NCI-H1436 treated with DMSO at 0.1 percent for 48 hours (cell line): ENCODE data around the gene AGPAT3.
"Not testable (repeated sequence)": the region's sequence is repeated elsewhere in the genome, so short reads cannot be mapped to it uniquely, and the experiment has no call there.

Experiments used
- DNase-seq: peaks from one replicate; lab custom pipeline; 2025; lab: John Stamatoyannopoulos, UW

AGPAT3 gene, protein sequence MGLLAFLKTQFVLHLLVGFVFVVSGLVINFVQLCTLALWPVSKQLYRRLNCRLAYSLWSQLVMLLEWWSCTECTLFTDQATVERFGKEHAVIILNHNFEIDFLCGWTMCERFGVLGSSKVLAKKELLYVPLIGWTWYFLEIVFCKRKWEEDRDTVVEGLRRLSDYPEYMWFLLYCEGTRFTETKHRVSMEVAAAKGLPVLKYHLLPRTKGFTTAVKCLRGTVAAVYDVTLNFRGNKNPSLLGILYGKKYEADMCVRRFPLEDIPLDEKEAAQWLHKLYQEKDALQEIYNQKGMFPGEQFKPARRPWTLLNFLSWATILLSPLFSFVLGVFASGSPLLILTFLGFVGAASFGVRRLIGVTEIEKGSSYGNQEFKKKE

DNA sequence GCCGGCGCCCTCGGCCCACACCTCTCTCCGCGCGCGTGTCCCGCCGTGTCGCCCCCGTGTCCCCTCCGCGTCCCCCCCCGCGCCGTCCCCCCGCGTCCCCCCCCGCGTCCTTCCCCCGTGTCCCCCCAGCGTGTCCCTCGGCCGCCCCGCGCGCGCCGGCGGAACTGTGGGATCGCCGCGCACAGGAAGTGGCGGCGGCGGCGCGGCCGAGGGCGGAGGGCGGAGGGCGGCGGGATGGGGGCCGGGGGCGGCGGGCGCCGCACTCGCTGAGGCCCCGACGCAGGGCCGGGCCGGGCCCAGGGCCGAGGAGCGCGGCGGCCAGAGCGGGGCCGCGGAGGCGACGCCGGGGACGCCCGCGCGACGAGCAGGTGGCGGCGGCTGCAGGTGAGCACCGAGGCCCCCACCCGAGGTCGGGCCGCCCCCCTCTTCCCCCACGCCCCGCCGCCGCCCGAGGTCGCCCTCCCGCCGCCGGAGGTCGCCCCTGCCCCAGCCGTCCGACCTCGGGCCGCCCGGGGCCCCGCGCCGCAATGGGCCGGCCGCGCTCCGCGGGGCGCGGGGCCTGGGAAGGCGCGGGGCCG, at the start of gene AGPAT3:
AGPAT3 (plus strand) TSS at position 262 of the 578 bp plus-strand sequence. CDS start 94,459 bp downstream, outside the sequence.
- DNase-seq = no peak

DNA sequence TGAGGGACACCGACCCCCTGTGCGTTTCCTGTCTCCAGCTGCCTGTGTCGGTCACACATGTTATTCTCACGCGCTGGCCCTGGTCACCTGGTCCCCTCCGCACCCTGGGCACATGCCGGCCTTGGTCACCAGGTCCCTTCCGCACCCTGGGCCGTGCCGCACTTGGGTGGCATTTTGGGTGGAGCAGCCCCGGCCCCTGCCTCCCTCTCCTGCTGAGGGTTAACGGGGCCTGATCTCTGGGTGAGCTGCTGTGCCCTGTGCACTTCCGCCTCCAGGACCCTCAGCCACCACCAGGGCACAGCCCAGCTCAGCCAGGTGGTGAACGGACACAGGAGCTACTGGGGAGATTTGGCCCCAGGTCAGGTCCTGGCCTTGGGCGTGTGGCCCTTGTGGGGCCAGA, 49.0 kb upstream of the AGPAT3 start:
- no peak for DNase-seq

DNA sequence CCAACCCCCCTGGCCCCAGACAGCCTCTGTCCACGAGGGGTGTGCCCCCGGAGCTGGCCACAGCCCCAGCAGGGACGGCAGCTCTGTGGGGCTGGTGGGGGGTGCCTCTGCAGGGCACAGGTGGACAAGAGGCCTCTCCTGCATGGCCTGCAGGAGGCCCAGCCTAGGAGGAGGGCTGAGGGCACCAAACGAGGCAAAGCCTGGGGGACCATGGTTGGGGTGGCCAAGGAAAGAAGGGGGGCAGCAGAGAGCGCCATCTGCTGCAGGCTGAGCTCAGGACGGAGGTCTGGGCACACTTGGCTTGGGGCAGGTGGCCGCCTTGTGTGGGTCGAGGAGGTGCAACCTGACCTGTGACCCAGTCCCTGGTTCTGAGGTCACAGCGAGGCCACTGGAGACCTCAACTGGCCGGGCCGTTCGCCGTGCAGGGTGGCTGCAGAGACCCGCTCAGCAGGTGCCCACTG, 48.4 kb upstream of the AGPAT3 start:
- no peak for DNase-seq

DNA sequence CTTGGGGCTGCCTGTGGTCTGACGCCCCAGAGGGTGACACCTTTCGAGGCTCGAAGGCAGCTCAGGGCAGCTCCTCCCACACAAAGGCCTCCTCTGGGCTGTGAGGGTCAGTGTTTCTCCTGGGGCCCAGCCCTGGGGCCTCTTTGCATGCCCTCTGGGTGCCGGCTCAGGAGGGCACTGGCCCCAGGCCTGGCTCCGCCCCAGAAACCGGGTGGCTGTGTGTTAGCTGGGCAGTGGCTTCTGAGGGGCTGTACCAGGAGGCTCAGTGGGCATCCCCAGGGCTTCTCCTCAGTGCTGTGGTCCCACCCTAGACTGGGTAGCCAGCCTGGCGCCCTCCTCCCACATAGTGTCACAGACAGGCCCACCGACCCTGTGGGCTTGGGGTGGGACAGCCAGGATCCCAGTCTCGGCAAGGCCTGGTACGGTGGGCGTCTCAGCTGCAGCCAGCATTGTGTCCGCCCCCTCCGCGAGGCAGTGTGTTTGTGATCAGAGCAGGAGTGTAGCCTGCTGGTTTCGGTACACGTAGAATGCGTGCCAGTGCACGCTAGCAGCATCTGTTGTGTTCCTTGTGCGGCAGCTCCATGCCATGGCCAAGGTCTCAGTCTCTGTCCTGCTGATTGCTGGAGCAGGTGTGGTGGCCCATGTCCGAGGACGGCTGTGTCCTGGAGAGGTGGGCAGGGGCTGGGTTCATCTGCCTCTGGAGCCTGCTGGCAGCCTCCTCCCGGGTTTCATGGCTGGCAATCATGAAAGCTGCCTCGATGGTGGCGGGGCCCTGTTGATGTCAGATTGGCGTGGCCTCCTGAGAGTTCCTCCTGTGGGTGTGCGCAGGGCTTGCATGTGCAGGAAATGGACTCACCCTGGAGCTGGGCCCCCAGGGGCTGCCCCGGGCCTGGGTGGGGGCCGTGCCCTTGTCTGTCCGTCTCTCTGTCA, 47.6 kb upstream of the AGPAT3 start:
- DNase-seq = no peak

DNA sequence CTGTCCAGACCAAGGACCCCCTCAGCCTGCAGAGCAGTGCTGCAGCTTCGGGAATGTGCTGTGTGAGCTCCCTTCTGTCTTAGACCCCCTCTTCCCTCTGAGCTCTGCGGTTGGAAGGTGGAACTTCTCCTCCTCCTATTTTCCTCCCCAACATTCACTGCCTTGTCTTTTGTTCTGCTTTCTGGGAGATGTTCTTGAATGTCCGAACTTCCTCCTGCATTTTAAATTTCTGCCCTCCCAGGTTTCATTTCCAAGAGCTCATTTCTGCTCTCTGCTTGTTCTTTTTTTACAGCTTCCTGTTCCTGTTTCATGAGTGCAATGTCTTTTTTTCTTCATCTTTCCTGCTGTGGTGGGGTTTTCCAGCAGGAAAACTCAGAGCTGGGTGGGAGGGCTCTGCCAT, 46.3 kb upstream of the AGPAT3 start:
- no peak for DNase-seq

DNA sequence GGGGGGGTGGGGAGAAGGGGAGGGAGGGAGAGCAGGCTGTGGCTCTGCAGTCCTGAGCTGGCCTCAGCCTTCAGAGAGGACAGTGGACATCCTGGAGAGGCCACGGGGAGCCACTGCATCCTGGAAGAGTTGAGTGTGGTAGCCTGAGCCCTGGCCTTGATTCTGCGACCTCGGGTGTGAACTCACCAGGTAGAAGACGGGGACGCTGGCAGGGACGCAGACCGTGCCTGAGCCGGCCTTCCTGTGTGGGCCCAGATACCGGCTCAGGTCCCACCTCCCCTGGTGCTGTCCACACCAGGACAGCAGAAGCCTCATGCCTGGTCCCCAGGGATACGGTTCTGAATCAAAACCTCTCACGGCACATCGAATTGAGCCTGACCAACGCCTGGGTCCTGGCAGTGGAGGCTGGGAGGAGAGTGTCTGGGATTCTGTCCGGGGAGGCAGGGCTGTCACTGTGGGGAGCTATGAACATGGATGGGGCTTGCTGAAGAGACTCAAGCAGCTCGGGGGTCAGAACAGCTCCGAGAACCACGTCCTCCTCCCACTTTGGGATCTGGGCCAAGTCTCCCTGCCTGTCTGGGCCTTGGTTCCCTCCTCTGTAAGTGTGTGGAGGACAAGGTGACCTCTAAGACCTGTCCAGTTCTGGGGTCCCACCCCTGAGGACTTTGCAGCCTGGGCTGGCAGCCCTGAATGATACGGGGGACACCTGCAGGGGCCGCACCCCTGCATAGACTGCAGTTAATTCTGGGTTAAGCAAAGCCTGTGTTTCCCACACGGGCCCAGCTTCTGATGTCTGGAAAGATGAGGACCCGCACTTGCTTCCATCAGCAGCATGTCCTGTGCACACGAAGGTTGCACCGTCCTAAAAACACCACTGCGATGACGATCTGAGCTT, 45.3 kb upstream of the AGPAT3 start:
- DNase-seq = no peak

DNA sequence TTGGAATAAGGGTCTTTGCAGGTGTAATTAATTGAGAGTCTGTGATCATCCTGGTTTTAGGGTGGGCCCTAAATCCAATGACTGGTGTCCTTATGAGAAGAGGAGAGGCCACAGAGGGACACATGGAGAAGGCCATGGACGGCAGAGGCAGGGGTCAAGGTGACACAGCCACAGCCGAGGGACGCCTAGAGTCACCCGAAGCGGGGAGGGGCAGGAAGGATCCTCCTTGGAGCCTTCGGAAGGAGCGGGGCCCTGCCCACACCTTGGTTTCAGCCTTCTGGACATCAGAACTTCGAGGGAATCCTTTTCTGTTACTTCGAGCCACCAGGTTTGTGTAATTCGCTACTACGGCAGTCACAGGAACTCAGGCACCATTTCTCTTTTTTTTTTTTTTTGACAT, 44.6 kb upstream of the AGPAT3 start:
- DNase-seq = no peak

DNA sequence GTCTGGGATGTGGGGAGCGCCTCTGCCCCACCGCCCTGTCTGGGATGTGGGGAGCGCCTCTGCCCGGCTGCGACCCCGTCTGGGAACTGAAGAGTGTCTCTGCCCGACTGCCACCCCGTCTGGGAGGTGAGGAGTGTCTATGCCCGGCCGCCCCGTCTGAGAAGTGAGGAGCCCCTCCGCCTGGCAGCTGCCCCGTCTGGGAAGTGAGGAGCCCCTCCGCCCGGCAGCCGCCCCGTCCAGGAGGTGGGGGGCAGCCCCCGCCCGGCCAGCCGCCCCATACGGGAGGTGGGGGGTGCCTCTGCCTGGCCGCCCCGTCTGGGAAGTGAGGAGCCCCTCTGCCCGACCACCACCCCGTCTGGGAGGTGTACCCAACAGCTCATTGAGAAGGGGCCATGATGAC, 42.9 kb upstream of the AGPAT3 start:
- DNase-seq = not testable (repeated sequence)

DNA sequence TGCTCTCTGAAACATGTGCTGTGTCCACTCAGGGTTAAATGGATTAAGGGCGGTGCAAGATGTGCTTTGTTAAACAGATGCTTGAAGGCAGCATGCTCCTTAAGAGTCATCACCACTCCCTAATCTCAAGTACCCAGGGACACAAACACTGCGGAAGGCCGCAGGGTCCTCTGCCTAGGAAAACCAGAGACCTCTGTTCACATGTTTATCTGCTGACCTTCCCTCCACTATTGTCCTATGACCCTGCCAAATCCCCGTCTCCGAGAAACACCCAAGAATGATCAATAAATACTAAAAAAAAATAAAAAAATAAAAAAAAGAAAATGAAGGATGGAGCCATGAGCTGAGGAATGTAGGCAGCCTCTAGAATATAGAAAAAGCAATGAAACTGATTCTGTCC, 42.3 kb upstream of the AGPAT3 start:
- DNase-seq = not testable (repeated sequence)

GRCh38 chr21:43824333-43825241, 40.4 kb upstream of the AGPAT3 start:
- DNase-seq = no peak

GRCh38 chr21:43825242-43825935, 39.6 kb upstream of the AGPAT3 start:
- no peak for DNase-seq

DNA sequence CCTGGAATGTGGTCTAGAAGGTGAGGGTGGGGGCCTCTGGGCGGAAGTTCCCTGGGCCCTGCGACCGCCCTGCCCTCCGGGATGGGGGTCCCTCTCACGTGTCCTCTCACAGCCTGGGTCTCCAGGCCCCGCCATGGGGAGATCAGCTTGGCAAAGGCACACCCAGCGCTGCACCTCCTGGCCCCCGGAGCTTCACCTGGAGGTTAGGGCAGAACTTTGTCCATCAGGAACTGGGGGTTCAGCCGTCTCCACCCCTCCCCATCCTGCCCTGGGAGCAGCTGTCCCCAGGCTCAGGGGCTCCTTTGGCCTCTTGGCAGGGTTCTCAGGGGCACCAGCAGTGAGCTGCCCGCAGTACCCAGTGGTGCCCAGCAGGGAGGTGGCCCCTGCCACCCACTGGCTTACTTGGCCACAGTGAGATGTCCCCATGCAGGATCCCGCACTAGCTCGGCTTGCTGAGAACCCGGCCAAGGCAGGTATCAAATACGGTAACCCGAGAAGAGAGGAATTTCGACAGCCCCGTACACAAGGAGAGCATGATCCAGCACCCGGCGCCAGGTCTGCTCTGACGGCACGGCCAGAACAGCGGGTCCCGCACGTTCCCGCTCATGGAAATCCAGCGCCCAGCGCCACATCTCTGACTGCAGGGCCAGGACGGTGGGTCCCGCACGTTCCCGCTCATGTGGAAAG, 38.9 kb upstream of the AGPAT3 start:
- DNase-seq = no peak

- no peak for DNase-seq
Measured at GRCh38 chr21:43826623-43826974, 38.4 kb upstream of the AGPAT3 start.

DNA sequence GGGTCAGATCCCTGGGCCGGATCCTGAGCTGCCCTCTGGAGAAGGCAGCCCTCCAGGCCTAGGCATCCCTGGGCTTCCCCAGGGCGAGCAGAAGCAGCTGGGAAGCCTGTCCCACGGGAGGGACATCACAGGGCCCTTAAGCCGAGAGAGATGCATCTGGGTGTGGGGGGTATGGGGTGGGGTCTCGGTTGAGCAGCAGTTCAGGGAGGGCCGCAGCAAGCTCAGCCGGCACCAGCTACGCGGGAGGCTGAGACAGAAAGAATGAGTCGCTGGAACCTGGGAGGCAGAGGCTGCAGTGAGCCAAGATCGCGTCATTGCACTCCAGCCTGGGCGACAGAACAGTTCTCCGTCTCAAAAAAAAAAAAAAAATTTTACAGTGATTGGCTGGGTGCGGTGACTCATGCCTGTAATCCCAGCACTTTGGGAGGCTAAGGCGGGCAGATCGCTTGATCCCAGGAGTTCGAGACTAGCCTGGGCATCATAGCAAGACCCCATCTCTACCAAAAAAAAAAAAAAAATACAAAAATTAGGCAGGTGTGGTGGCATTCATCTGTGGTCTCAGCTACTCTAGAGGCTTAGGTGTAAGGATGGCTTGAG, 37.9 kb upstream of the AGPAT3 start:
- DNase-seq = no peak

GRCh38 chr21:43829161-43829560, 35.9 kb upstream of the AGPAT3 start:
- no peak for DNase-seq

DNA sequence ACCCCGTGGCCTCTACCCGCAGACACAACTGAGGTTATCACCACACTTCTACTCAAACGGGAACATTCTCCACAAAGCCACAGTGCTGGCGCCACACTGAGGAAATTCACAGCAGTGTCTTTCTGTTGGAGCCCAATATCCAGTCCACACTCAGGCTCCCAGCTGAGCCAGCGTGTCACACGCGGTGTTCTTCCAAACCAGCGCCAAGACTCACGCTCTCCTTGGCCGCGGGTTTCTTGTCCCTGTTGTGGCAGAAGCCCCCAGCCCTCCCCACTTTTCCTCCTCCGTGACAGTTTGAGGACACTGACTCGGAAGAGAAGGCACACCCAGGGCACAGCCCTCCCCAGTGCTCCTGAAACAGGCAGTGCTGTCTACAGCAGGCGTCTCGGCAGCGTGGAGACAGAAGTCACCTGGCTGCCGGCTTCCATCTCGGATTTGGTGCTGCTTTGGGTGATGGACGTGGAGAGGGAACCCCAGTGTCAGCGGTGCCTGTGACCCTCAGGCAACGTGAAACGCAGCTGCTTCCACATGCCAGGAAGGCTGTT, 35.4 kb upstream of the AGPAT3 start:
- no peak for DNase-seq

GRCh38 chr21:43832158-43832550, 32.9 kb upstream of the AGPAT3 start:
- DNase-seq = no peak

DNA sequence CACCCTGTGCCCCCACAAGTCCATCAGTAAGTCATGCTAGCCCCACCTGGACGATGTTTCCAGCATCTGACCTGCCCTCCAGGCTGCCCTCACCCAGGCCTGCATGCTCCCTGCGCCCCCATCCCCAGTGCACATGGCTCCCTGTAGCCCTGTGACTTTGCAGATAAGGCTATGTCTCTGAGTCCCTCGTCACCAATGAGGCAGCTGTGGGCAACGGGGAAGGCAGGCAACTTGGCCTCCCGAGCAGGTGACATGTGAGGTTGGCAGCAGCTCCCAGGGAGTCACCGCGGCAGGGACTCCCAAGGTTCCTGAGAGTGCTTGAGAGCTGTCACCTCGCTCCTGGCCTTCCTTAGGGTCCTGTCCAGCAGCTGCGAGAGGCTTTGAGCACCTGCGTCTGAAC, 32.4 kb upstream of the AGPAT3 start:
- DNase-seq = no peak
